ENCODE data around the gene GPR21.

GPR21 gene

GRCh38 chr9:123065196-123065595 lies 31.7 kb downstream of the GPR21 start:
- no peak for DNase-seq

- DNase-seq: no peak
Measured at GRCh38 chr9:123067136-123067535, 33.7 kb downstream of the GPR21 start.

GRCh38 chr9:123069010-123069481 lies 35.6 kb downstream of the GPR21 start:
- no peak for DNase-seq

- DNase-seq: no peak
Measured at GRCh38 chr9:123070198-123070597, 36.7 kb downstream of the GPR21 start.

GRCh38 chr9:123072407-123072995 lies 39.0 kb downstream of the GPR21 start:
- DNase-seq: no peak

GRCh38 chr9:123073441-123073840 lies 40.0 kb downstream of the GPR21 start:
- DNase-seq: no peak

GRCh38 chr9:123073991-123074422 lies 40.5 kb downstream of the GPR21 start:
- no peak for DNase-seq

GRCh38 chr9:123074628-123075027 lies 41.2 kb downstream of the GPR21 start:
- DNase-seq: no peak

GRCh38 chr9:123080444-123080843 lies 47.0 kb downstream of the GPR21 start:
- no peak for DNase-seq

GRCh38 chr9:123081824-123082223 lies 48.4 kb downstream of the GPR21 start:
- no peak for DNase-seq

GRCh38 chr9:123083680-123084079 lies 50.2 kb downstream of the GPR21 start:
- DNase-seq: no peak

- DNase-seq: no peak
Measured at GRCh38 chr9:123084256-123084655, 50.8 kb downstream of the GPR21 start.
